Body of pancreas (tissue), 4 donors: ENCODE data around the gene PHKA2. TPM values are rescaled to one million over a fixed set of nuclear protein-coding genes. Genes with fewer than 3 reads are reported as not detected.
A peak's percentile ranks its signal among the peaks of the same experiment; 100 is the strongest.
"Not testable (repeated sequence)": the region's sequence is repeated elsewhere in the genome, so short reads cannot be mapped to it uniquely, and the experiment has no call there.

Source experiments
- ATAC-seq: fragments of 150-250 bp; one replicate; pipeline ENCODE4 v1.9.1; 2016
- DNase-seq, 4 donors: peaks; one replicate each; pipeline ENCODE4 v3.0.0-alpha.2; 2019
- H3K27ac ChIP-seq, 4 donors: fragments of 200-600 bp; sonication (generic); 1 replicate in 3 of 4; 2 replicates in 1 of 4; pipeline versions ENCODE4 v1.5.1 to v1.6.1; 2016 to 2019; ENCODE audit warnings: mild to moderate bottlenecking in 1 of 4, mixed read lengths in 1 of 4, moderate library complexity in 1 of 4
- H3K27me3 ChIP-seq, 2 donors: fragments of 200-600 bp; sonication (generic); one replicate each; pipeline ENCODE4 v1.6.0; 2016; ENCODE audit warnings: mild to moderate bottlenecking in 1 of 2
- H3K36me3 ChIP-seq, 2 donors: fragments of 200-600 bp; sonication (generic); replicated peaks in 1 of 2; 2 replicates each; pipeline ENCODE4 v1.5.1; 2016; ENCODE audit warnings: low read depth in 2 of 2; ENCODE audit not compliant: insufficient read depth in 1 of 2
- H3K4me1 ChIP-seq: fragments of 200-600 bp; sonication (generic); one replicate; pipeline ENCODE4 v1.6.0; 2016
- H3K4me3 ChIP-seq, 2 donors: fragments of 200-600 bp; sonication (generic); 1 replicate in 1 of 2; 2 replicates in 1 of 2; pipeline ENCODE4 v1.5.1; 2016 to 2019
- H3K9me3 ChIP-seq, 3 donors: fragments of 200-600 bp; sonication (generic); 1 replicate in 2 of 3; 2 replicates in 1 of 3; pipeline ENCODE4 v1.5.1; 2016
- CTCF ChIP-seq, 7 experiments: fragments of 450-650 bp in 4 of 7; fragments of 200-600 bp in 3 of 7; sonication (generic) in 3 of 7; IDR thresholded peaks; one replicate each; pipeline ENCODE4 v1.5.1; 2016 to 2019; ENCODE audit warnings: antibody characterized with exemption in 7 of 7
- POLR2A ChIP-seq, 3 donors: fragments of 450-650 bp; IDR thresholded peaks; one replicate each; pipeline ENCODE4 v1.6.1; 2016; ENCODE audit warnings: antibody characterized with exemption in 3 of 3, mild to moderate bottlenecking in 2 of 3
- WGBS, 2 donors: methylation state at CpG; one replicate each; pipeline ENCODE4 v1.1.5; 2017; 5-methylcytosine and 5-hydroxymethylcytosine counted together
- intact Hi-C: fragments of 100-400 bp; cut with DNase I; formaldehyde crosslinking; loops from one replicate; pipeline ENCODE4 v1.15.1; 2023
- total RNA-seq, 2 donors: library from RNA; depleted of rRNA; stranded (reverse); fragments of >200 nt; gene quantifications; one replicate each; pipeline ENCODE4 v1.1.0, GENCODE V29; 2016

Gene PHKA2
- total RNA-seq, 2 donors from 2014 or later = 21.0 to 37.6 TPM

- no peak overlapping the region for H3K27ac ChIP-seq
- intact Hi-C loops = no loop called here
- no peaks in the 10 kb centered on the region for H3K36me3 ChIP-seq
- H3K9me3 ChIP-seq = no peaks in the 10 kb centered on the region
- H3K27me3 ChIP-seq = no peaks in the 10 kb centered on the region
- WGBS, 2 donors = 45 to 63% methylated on average over 3 of the region's 3 CpGs
- H3K4me1 ChIP-seq = no peaks in the 10 kb centered on the region
- TF ChIP-seq POLR2A (IDR thresholded peaks at IDR 0.05) (no peak), CTCF (IDR thresholded peaks at IDR 0.05) (peak in 5 of 7 experiments; percentile 6 to 35 (median 31))
- peak in 2 of 4 donors; percentile 14 to 22 for DNase-seq
- no peak overlapping the region for H3K4me3 ChIP-seq
- ATAC-seq = no peak
These were observed 33.4 kb upstream of the PHKA2 start for GRCh38 chrX:19017271-19017670.

GRCh38 chrX:19016614-19017013 lies 32.7 kb upstream of the PHKA2 start:
- H3K27ac ChIP-seq, intact Hi-C loops, ATAC-seq, H3K4me1 ChIP-seq, DNase-seq, H3K4me3 ChIP-seq, H3K9me3 ChIP-seq, H3K27me3 ChIP-seq, H3K36me3 ChIP-seq: not testable (repeated sequence)
- WGBS, 2 donors = 90 to 93% methylated on average over 7 of the region's 8 CpGs

GRCh38 chrX:19007868-19008267 lies 24.0 kb upstream of the PHKA2 start:
- intact Hi-C loops = no loop called here
- TF ChIP-seq POLR2A (IDR thresholded peaks at IDR 0.05) (no peak), CTCF (IDR thresholded peaks at IDR 0.05) (no peak)
- 49 to 63% methylated on average over 4 of the region's 4 CpGs for WGBS, 2 donors
- H3K4me3 ChIP-seq = no peak overlapping the region
- H3K36me3 ChIP-seq = no peaks in the 10 kb centered on the region
- H3K27me3 ChIP-seq = no peaks in the 10 kb centered on the region
- H3K27ac ChIP-seq = peak overlapping the region in 2 of 4 donors; percentile 17 to 21
- DNase-seq (no peak), ATAC-seq (peak; percentile 64)
- H3K9me3 ChIP-seq = no peaks in the 10 kb centered on the region
- H3K4me1 ChIP-seq = no peaks in the 10 kb centered on the region

- intact Hi-C loops = no loop called here
- Histone ChIP-seq H3K27ac (peak overlapping the region in 2 of 4 donors; percentile 17 to 21), H3K4me1 (no peaks in the 10 kb centered on the region), H3K36me3 (no peaks in the 10 kb centered on the region), H3K4me3 (no peak overlapping the region), H3K9me3 (no peaks in the 10 kb centered on the region), H3K27me3 (no peaks in the 10 kb centered on the region)
- TF ChIP-seq CTCF (IDR thresholded peaks at IDR 0.05) (no peak), POLR2A (IDR thresholded peaks at IDR 0.05) (no peak)
- no peak for ATAC-seq
- no peak for DNase-seq
- WGBS, 2 donors = 63 to 69% methylated on average over 4 to 6 of the region's 7 CpGs
These were observed 23.1 kb upstream of the PHKA2 start for GRCh38 chrX:19007011-19007410.

- Histone ChIP-seq H3K27ac (no peak overlapping the region), H3K4me1 (no peaks in the 10 kb centered on the region), H3K36me3 (no peaks in the 10 kb centered on the region), H3K27me3 (no peaks in the 10 kb centered on the region), H3K4me3 (no peak overlapping the region), H3K9me3 (no peaks in the 10 kb centered on the region)
- no peak for DNase-seq
- no peak for ATAC-seq
- TF ChIP-seq CTCF (IDR thresholded peaks at IDR 0.05) = no peak
- TF ChIP-seq POLR2A (IDR thresholded peaks at IDR 0.05) = no peak
- intact Hi-C loops = no loop called here
- 69 to 87% methylated on average over 4 of the region's 4 CpGs for WGBS, 2 donors
These were observed 22.0 kb upstream of the PHKA2 start for GRCh38 chrX:19005909-19006308.
